SK-N-SH treated with all-trans-retinoic acid at 6 μM for 48 hours (cell line): ENCODE measurements around the gene RBFOX2.

ENCODE experiments used
- ARNTL ChIP-seq: fragments of 450-650 bp; formaldehyde crosslinking; IDR thresholded peaks from 2 replicates; pipeline ENCODE4 v1.5.0; 2020; ENCODE audit warnings: low read depth, mild to moderate bottlenecking, moderate library complexity, borderline replicate concordance
- BACH2 ChIP-seq: fragments of 250-450 bp; sonication (Bioruptor Pico); IDR thresholded peaks from 2 replicates; pipeline ENCODE4 v1.9.0; 2021; ENCODE audit warnings: mild to moderate bottlenecking, borderline replicate concordance
- CREB5 ChIP-seq: fragments of 250-450 bp; sonication (Bioruptor Pico); IDR thresholded peaks from 2 replicates; pipeline ENCODE4 v1.5.1; 2020; ENCODE audit warnings: low read depth, mild to moderate bottlenecking, moderate library complexity
- GLIS3 ChIP-seq: fragments of 250-450 bp; sonication (Bioruptor Pico); IDR thresholded peaks from 2 replicates; pipeline ENCODE4 v1.5.0; 2020; ENCODE audit warnings: mild to moderate bottlenecking, moderate library complexity
- POU6F1 ChIP-seq: fragments of 250-450 bp; sonication (Bioruptor Pico); IDR thresholded peaks from 2 replicates; pipeline ENCODE4 v1.8.0; 2021; ENCODE audit warnings: low read depth, mild to moderate bottlenecking, moderate library complexity, borderline replicate concordance
- ZFP3 ChIP-seq: fragments of 250-450 bp; sonication (Bioruptor Pico); IDR thresholded peaks from 2 replicates; pipeline ENCODE4 v1.5.0; 2020; ENCODE audit warnings: mild to moderate bottlenecking, moderate library complexity
- TF ChIP-seq, protein P1 (sequence below): fragments of 250-450 bp; sonication (Bioruptor Pico); IDR thresholded peaks from 2 replicates; pipeline ENCODE4 v1.8.0; 2020; ENCODE audit warnings: mild to moderate bottlenecking, moderate library complexity, borderline replicate concordance

- TF ChIP-seq, protein P1, sequence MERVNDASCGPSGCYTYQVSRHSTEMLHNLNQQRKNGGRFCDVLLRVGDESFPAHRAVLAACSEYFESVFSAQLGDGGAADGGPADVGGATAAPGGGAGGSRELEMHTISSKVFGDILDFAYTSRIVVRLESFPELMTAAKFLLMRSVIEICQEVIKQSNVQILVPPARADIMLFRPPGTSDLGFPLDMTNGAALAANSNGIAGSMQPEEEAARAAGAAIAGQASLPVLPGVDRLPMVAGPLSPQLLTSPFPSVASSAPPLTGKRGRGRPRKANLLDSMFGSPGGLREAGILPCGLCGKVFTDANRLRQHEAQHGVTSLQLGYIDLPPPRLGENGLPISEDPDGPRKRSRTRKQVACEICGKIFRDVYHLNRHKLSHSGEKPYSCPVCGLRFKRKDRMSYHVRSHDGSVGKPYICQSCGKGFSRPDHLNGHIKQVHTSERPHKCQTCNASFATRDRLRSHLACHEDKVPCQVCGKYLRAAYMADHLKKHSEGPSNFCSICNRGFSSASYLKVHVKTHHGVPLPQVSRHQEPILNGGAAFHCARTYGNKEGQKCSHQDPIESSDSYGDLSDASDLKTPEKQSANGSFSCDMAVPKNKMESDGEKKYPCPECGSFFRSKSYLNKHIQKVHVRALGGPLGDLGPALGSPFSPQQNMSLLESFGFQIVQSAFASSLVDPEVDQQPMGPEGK (CRISPR knock-in tag), result no peak
- TF ChIP-seq GLIS3 (CRISPR knock-in tag), result no peak
- no peak for TF ChIP-seq BACH2
- no peak for TF ChIP-seq POU6F1 (CRISPR knock-in tag)
- no peak for TF ChIP-seq ARNTL (CRISPR knock-in tag)
- TF ChIP-seq CREB5 (CRISPR knock-in tag), result no peak
- TF ChIP-seq ZFP3 (CRISPR knock-in tag), result no peak
Measured at GRCh38 chr22:35923026-35923425, 105.6 kb downstream of the RBFOX2 start.
